Caco-2 (cell line): Measurements from ENCODE around the gene PML. TPM values are rescaled to one million over a fixed set of nuclear protein-coding genes. Genes with fewer than 3 reads are reported as not detected.

Source experiments
- BruUV-seq: library from RNA; stranded (reverse); fragments of 400-500 nt; replicated peaks from 2 replicates; lab custom pipeline; 2021; lab: Mats Ljungman, UMichigan
- CTCF ChIA-PET: fragments of 300-600 bp; sonication (Branson Sonifier 250); formaldehyde crosslinking; loops from one replicate; lab custom pipeline; 2022; ENCODE audit warnings: antibody characterized with exemption; lab: Charles Lee
- POLR2A ChIA-PET: fragments of 300-600 bp; sonication (Branson Sonifier 250); formaldehyde crosslinking; loops from one replicate; lab custom pipeline; 2022; ENCODE audit warnings: antibody characterized with exemption; lab: Charles Lee
- DNase-seq, 2 experiments: peaks; one replicate each; pipeline versions ENCODE4 v3.0.0 to v3.0.0-alpha.2; 2020 to 2022
- H3K27me3 ChIP-seq: replicated peaks from 2 replicates; pipeline ENCODE4 v1.6.0; 2011; ENCODE audit warnings: low read length; ENCODE audit not compliant: control insufficient read depth, insufficient read depth
- H3K36me3 ChIP-seq: 2 replicates; pipeline ENCODE4 v1.5.1; 2011; ENCODE audit warnings: low read length; ENCODE audit not compliant: control insufficient read depth, insufficient read depth
- H3K4me1 ChIP-seq: fragments of 250-450 bp; sonication (Bioruptor Pico); 2 replicates; pipeline ENCODE4 v1.5.1; 2020; ENCODE audit warnings: mild to moderate bottlenecking
- H3K4me3 ChIP-seq: 2 replicates; pipeline ENCODE4 v1.5.1; 2011; ENCODE audit warnings: low read depth, mild to moderate bottlenecking, control low read depth, low read length
- H3K9me3 ChIP-seq: fragments of 250-450 bp; sonication (Bioruptor Pico); 2 replicates; pipeline ENCODE4 v1.5.1; 2020; ENCODE audit warnings: mild to moderate bottlenecking, moderate library complexity
- H3K27ac Mint-ChIP-seq: one replicate; pipeline ENCODE4 v1.8.0; 2022; ENCODE audit warnings: mixed read lengths; ENCODE audit not compliant: unreplicated experiment
- H3K27me3 Mint-ChIP-seq: one replicate; pipeline ENCODE4 v1.8.0; 2022; ENCODE audit warnings: mixed read lengths; ENCODE audit not compliant: insufficient read depth, unreplicated experiment
- H3K36me3 Mint-ChIP-seq: one replicate; pipeline ENCODE4 v1.8.0; 2022; ENCODE audit warnings: mild to moderate bottlenecking, mixed read lengths; ENCODE audit not compliant: insufficient read depth, unreplicated experiment
- H3K4me1 Mint-ChIP-seq: one replicate; pipeline ENCODE4 v1.8.0; 2022; ENCODE audit warnings: low read depth, mixed read lengths; ENCODE audit not compliant: unreplicated experiment
- H3K4me3 Mint-ChIP-seq: one replicate; pipeline ENCODE4 v1.8.0; 2022; ENCODE audit warnings: mild to moderate bottlenecking, moderate library complexity, mixed read lengths; ENCODE audit not compliant: unreplicated experiment
- H3K9me3 Mint-ChIP-seq: one replicate; pipeline ENCODE4 v1.8.0; 2022; ENCODE audit warnings: mixed read lengths; ENCODE audit not compliant: unreplicated experiment
- CTCF ChIP-seq, 2 experiments: fragments of 200-600 bp in 1 of 2; IDR thresholded peaks; 1 replicate in 1 of 2; 2 replicates in 1 of 2; pipeline versions ENCODE4 v1.5.1 to v1.8.0; 2011 to 2022; ENCODE audit warnings: antibody characterized with exemption in 1 of 2, control low read depth in 1 of 2, inconsistent platforms in 1 of 2, low read depth in 1 of 2, low read length in 1 of 2, mild to moderate bottlenecking in 1 of 2, moderate library complexity in 1 of 2; ENCODE audit not compliant: insufficient read depth in 1 of 2, severe bottlenecking in 1 of 2, unreplicated experiment in 1 of 2
- intact Hi-C: fragments of 100-400 bp; cut with micrococcal nuclease; formaldehyde crosslinking; loops from one replicate; pipeline ENCODE4 v1.10.0; 2022; ENCODE audit not compliant: unreplicated experiment
- total RNA-seq: library from RNA; stranded (reverse); gene quantifications from 2 replicates; pipeline ENCODE4 v1.2.3, GENCODE V29; 2022

Gene PML
- total RNA-seq, 1 experiment from 2014 or later, result 18.7 TPM

- H3K27me3 ChIP-seq, result no peaks in the 10 kb centered on the region
- Mint-ChIP-seq H3K27me3 (peaks cover under 1% of the 10 kb centered on the region), H3K27ac (no peak overlapping the region), H3K4me3 (no peak overlapping the region), H3K36me3 (no peaks in the 10 kb centered on the region), H3K4me1 (no peaks in the 10 kb centered on the region), H3K9me3 (no peaks in the 10 kb centered on the region)
- no peak for DNase-seq
- TF ChIP-seq CTCF (IDR thresholded peaks at IDR 0.05; ENCODE audit: insufficient read depth in 1 of 2, low read depth in 1 of 2, low read length in 1 of 2, severe bottlenecking in 1 of 2, unreplicated experiment in 1 of 2), result no peak
- POLR2A ChIA-PET, result no interaction called here
- H3K4me1 ChIP-seq, result no peaks in the 10 kb centered on the region
- no peaks in the 10 kb centered on the region for H3K36me3 ChIP-seq
- no peak overlapping the region for H3K4me3 ChIP-seq
- CTCF ChIA-PET, result interaction anchor here (0.6 to 6.2 kb wide), 9 partner anchors 10 to 86 kb away, joined by 3 to 194 read pairs (median 4); partner anchors contain the start of gene PML
- H3K9me3 ChIP-seq, result no peaks in the 10 kb centered on the region
- no TSS peak for BruUV-seq
- intact Hi-C loops, result loop anchor here (1.0 to 5.0 kb wide), 2 partner anchors 45 to 64 kb away; partner anchors contain the start of genes PML and STOML1
These were observed 42.9 kb downstream of the PML start for GRCh38 chr15:74037171-74038117.

- Mint-ChIP-seq H3K36me3 (no peaks in the 10 kb centered on the region), H3K9me3 (no peaks in the 10 kb centered on the region), H3K27ac (no peak overlapping the region), H3K27me3 (peaks cover 4% of the 10 kb centered on the region), H3K4me1 (no peaks in the 10 kb centered on the region), H3K4me3 (no peak overlapping the region)
- ChIA-PET POLR2A (no interaction called here), CTCF (interaction anchor here (0.7 to 6.2 kb wide), 2 partner anchors 66 to 379 kb away, joined by 3 to 194 read pairs; no protein-coding TSS in a partner anchor)
- Histone ChIP-seq H3K4me1 (no peaks in the 10 kb centered on the region), H3K36me3 (no peaks in the 10 kb centered on the region), H3K9me3 (no peaks in the 10 kb centered on the region), H3K27me3 (no peaks in the 10 kb centered on the region), H3K4me3 (no peak overlapping the region)
- no peak for TF ChIP-seq CTCF (IDR thresholded peaks at IDR 0.05; ENCODE audit: insufficient read depth in 1 of 2, low read depth in 1 of 2, low read length in 1 of 2, severe bottlenecking in 1 of 2, unreplicated experiment in 1 of 2)
- DNase-seq, result no peak
- intact Hi-C loops, result loop anchor here (5.0 kb wide), 1 partner anchor 47 kb away; the partner anchor contains the start of genes PML and STOML1
- no TSS peak for BruUV-seq
These were observed 44.5 kb downstream of the PML start for GRCh38 chr15:74038707-74039655.

DNA sequence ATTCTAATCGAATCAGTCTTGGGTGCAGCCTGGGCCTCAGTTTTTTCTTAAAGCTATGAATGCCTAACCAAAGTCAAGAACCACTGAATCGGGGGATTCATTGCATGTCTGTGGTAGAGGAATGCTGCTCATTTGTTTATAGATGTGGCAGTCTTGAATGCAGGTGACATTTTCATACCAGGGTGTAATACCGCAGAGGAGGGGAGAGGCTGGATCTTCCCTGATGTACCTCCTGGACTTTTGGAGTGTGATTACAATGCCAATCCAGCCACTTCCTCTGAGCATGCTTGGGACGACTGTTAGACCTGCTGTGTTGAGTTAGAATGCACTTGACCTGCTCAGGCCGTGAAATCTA, 45.1 kb downstream of the PML start:
- no peaks in the 10 kb centered on the region for H3K9me3 Mint-ChIP-seq
- H3K36me3 ChIP-seq, result no peaks in the 10 kb centered on the region
- POLR2A ChIA-PET, result no interaction called here
- H3K27me3 ChIP-seq, result no peaks in the 10 kb centered on the region
- DNase-seq, result no peak
- no peak overlapping the region for H3K27ac Mint-ChIP-seq
- intact Hi-C loops, result loop anchor here (5.0 kb wide), 1 partner anchor 47 kb away; the partner anchor contains the start of genes PML and STOML1
- no peak overlapping the region for H3K4me3 Mint-ChIP-seq
- BruUV-seq, result no TSS peak
- no peaks in the 10 kb centered on the region for H3K4me1 ChIP-seq
- CTCF ChIA-PET, result interaction anchor here (6.2 kb wide), 1 partner anchor 67 kb away, joined by 194 read pairs; no protein-coding TSS in a partner anchor
- H3K4me3 ChIP-seq, result no peak overlapping the region
- no peak for TF ChIP-seq CTCF (IDR thresholded peaks at IDR 0.05; ENCODE audit: insufficient read depth in 1 of 2, low read depth in 1 of 2, low read length in 1 of 2, severe bottlenecking in 1 of 2, unreplicated experiment in 1 of 2)
- H3K36me3 Mint-ChIP-seq, result no peaks in the 10 kb centered on the region
- no peaks in the 10 kb centered on the region for H3K9me3 ChIP-seq
- peaks cover 4% of the 10 kb centered on the region for H3K27me3 Mint-ChIP-seq
- no peaks in the 10 kb centered on the region for H3K4me1 Mint-ChIP-seq
